ENCODE measurements around the gene CSNK1G3. TPM values are rescaled to one million over a fixed set of nuclear protein-coding genes. Genes with fewer than 3 reads are reported as not detected.

Gene CSNK1G3
- total RNA-seq, 2 donors from 2014 or later: 22.4 to 22.6 TPM

DNA sequence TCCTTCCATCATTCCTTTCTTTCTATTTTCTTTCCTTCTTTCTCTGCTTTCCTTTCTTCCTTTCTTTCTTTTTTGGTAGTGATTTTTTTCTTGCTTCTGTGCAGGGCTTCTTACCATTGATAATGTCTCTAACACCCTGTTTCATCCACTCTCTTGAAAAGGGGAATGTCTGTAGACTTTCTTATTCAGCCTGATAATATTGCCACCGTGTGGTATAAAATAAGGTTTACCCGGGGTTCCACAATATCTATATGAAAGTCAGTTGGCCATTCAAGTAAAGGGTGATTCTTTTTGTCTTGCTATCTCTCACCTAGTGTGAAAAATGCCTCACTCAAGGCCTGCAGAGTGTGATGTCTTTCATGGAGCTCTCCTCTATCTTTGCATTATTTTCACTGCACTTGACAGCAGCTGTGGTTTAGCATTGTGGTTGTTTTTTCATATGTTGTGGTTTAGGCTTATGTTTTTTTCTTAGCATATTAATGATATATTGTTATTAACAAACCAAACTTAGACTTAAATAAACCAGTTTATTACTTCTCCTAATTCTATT lies 153.9 kb downstream of the CSNK1G3 start:
- Histone ChIP-seq H3K4me1 (no peaks in the 10 kb centered on the region), H3K36me3 (replicated peaks in 1 of 2; ENCODE audit: insufficient read depth in 1 of 2, low read depth in 2 of 2) (no peaks in the 10 kb centered on the region), H3K27me3 (no peaks in the 10 kb centered on the region), H3K4me3 (no peak overlapping the region), H3K27ac (no peak overlapping the region), H3K9me3 (no peaks in the 10 kb centered on the region)
- intact Hi-C loops (cut with DNase I): no loop called here
- WGBS, 2 donors: 82 to 93% methylated on average over 2 of the region's 2 CpGs
- DNase-seq (no peak), ATAC-seq (no peak)
- TF ChIP-seq, protein P1, sequence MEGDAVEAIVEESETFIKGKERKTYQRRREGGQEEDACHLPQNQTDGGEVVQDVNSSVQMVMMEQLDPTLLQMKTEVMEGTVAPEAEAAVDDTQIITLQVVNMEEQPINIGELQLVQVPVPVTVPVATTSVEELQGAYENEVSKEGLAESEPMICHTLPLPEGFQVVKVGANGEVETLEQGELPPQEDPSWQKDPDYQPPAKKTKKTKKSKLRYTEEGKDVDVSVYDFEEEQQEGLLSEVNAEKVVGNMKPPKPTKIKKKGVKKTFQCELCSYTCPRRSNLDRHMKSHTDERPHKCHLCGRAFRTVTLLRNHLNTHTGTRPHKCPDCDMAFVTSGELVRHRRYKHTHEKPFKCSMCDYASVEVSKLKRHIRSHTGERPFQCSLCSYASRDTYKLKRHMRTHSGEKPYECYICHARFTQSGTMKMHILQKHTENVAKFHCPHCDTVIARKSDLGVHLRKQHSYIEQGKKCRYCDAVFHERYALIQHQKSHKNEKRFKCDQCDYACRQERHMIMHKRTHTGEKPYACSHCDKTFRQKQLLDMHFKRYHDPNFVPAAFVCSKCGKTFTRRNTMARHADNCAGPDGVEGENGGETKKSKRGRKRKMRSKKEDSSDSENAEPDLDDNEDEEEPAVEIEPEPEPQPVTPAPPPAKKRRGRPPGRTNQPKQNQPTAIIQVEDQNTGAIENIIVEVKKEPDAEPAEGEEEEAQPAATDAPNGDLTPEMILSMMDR (IDR thresholded peaks at IDR 0.05): no peak
- TF ChIP-seq POLR2A (IDR thresholded peaks at IDR 0.05): no peak

Other genes starting within 250 kb of the CSNK1G3 start
- 10 to 100 TPM in 1 of 2 donors, 1 to 10 TPM in 1; 6.6 to 11.2 TPM for gene CEP120, start 88.8 kb upstream of the CSNK1G3 start, total RNA-seq